ENCODE measurements around the gene GALNT2.

DNA sequence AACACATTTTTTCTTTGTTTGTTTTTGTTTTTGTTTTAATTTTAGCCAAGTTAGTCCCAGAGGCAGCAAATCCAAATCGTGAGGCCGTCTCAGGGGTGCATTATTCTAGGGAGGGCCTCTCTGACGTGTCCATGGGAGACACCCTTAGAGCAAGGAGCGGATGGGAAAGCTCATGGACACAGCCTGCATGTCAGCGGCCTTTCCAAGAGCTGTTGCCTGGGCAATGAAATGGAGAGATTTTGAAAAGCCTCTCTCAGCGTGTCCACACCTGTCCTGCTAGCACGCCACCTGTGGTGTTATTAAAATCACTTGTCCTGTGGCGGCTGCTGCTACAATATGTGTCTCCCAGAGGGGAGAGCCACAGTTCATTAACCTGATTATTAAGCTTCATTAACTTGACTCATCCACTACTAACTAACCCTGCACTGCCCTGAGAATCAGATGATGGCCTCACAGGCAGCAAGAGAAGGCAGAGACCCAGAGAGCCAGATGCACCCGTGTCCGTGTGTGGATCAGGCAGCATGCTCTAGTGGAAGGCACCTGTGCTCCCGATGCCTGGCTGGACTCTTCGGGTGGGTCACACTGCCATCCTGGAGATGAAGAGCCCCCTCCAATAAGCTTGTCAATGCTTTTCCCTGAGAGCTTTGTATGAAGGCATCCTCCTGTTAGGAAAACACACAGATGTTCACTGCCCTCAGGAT lies 225.8 kb downstream of the GALNT2 start:
- TF ChIP-seq POLR2AphosphoS5 (IDR thresholded peaks at IDR 0.05; ENCODE audit: low read depth, low read length) (no peak), CTCF (IDR thresholded peaks at IDR 0.05) (no peak)
